Left hindlimb (tissue), 1 donor: ENCODE measurements around the gene TPR.

Experiments
- DNase-seq: peaks from one replicate; pipeline ENCODE4 v3.0.0-alpha.2; 2018

The TPR gene

GRCh38 chr1:186286615-186287315 is 88.3 kb downstream of the TPR start:
- DNase-seq: peak; percentile 40

GRCh38 chr1:186283374-186283773 is 91.7 kb downstream of the TPR start:
- no peak for DNase-seq

- DNase-seq: no peak
Observed at GRCh38 chr1:186282466-186282865, 92.6 kb downstream of the TPR start.

GRCh38 chr1:186275822-186276221 is 99.2 kb downstream of the TPR start:
- no peak for DNase-seq

- no peak for DNase-seq
Observed at GRCh38 chr1:186272486-186272885, 102.6 kb downstream of the TPR start.

- no peak for DNase-seq
Observed at GRCh38 chr1:186271032-186271431, 104.0 kb downstream of the TPR start.
